GM12864 (cell line): Measurements from ENCODE around the gene UGCG.
A peak's percentile ranks its signal among the peaks of the same experiment; 100 is the strongest.

Experiments used
- DNase-seq: peaks from one replicate; pipeline ENCODE4 v3.0.0-alpha.2; 2011; ENCODE audit warnings: low read depth
- H3K4me3 ChIP-seq: 2 replicates; pipeline ENCODE4 v1.5.1; 2011; ENCODE audit warnings: mild to moderate bottlenecking, low read depth, low read length, control low read depth
- TF ChIP-seq, protein P1 (sequence below): IDR thresholded peaks from 2 replicates; pipeline ENCODE4 v1.5.1; 2011; ENCODE audit warnings: low read depth, mild to moderate bottlenecking, moderate library complexity, low read length, control low read depth, inconsistent platforms; ENCODE audit errors: missing control alignments

The UGCG gene

DNA sequence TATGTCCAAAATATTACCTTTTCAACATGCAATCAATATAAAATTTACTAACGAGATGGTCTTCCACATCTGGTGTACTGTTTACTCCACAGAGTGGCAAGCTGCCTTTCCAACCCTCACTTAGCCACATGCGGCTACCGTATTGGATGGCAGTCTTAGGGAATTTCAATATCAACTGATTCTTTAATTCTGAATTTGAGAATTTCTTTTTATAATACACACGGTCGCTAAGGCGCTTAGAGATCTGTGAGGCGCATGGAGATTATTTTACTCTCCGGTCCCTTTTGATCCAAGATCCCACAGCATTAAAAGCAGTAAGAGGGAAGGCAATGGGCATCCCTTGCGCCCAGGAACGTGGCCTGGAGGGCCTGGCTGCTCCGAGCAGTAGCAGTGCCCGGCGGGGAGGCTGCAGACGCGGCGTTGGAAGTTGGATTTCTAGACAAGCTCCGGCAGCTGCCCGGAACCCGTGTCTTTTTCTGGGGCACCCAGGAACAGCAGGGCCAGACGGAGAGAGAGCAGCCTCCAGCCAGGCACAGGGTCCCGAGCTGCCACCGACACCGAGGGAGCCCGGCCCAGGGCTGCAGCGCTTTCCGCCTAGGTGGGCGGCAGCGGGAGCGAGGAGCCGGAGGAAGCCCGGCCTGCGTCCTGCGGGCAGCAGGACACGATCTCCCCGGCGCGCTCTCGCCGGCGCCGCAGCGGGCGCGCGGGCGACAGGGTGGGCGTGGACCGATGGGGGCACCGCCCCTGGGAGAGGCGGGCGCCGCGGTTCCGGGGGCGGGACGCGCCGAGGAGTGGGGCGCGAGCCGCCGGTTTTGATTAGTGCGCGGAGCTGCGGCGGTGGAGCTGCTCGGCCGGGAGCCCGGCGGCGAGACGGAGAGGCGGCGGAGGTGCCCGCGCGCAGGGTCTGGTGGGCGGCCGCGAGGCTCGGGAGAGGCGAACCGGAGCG is at the start of gene UGCG:
UGCG (plus strand) TSS at position 819 of the 946 bp plus-strand sequence. CDS start 402 bp downstream, outside the sequence.
- peak within 1 kb of the TSS; percentile 82 for H3K4me3 ChIP-seq
- TF ChIP-seq, protein P1, sequence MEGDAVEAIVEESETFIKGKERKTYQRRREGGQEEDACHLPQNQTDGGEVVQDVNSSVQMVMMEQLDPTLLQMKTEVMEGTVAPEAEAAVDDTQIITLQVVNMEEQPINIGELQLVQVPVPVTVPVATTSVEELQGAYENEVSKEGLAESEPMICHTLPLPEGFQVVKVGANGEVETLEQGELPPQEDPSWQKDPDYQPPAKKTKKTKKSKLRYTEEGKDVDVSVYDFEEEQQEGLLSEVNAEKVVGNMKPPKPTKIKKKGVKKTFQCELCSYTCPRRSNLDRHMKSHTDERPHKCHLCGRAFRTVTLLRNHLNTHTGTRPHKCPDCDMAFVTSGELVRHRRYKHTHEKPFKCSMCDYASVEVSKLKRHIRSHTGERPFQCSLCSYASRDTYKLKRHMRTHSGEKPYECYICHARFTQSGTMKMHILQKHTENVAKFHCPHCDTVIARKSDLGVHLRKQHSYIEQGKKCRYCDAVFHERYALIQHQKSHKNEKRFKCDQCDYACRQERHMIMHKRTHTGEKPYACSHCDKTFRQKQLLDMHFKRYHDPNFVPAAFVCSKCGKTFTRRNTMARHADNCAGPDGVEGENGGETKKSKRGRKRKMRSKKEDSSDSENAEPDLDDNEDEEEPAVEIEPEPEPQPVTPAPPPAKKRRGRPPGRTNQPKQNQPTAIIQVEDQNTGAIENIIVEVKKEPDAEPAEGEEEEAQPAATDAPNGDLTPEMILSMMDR = no peak
- DNase-seq = no peak

DNA sequence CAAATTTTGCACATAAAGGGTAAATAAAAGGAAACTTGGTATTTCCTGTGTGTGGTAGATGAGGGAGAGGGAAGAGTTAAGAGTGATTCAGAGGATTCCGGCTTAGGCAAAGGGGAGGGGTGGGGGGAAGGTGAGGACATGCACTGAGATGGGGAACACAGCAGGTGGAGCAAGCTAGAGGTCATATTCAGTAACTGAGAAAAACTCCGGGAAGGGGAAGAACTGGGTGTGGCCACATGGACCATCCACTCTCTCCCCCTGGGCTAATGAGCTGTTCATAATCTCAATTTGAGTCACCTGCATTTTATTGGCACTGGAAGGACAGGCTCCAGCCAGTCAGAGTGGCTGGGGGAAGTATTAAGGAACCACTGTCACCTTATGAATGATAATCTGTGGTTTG is 45.1 kb upstream of the UGCG start:
- DNase-seq = no peak
- no peak overlapping the region for H3K4me3 ChIP-seq
- TF ChIP-seq, protein P1 = no peak

DNA sequence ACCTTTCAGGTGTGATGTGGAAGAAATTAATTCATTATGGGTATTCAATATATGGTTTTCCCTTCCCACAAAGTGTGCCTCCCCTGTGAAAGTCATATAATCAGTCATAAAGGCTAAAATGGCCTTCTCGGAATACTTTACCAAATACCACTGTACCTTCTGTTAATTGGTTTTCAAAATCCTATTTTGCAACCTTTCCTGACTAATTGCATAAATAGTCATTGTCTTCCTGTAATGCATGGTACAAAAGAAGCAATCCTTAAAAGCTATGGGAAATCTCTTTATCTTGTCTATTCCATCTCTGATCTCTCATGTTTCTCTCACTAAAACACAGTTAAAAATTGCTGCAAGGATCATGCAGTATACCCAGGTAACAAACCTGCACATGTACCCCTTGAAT is 44.3 kb upstream of the UGCG start:
- TF ChIP-seq, protein P1 = no peak
- DNase-seq = no peak
- H3K4me3 ChIP-seq = no peak overlapping the region

DNA sequence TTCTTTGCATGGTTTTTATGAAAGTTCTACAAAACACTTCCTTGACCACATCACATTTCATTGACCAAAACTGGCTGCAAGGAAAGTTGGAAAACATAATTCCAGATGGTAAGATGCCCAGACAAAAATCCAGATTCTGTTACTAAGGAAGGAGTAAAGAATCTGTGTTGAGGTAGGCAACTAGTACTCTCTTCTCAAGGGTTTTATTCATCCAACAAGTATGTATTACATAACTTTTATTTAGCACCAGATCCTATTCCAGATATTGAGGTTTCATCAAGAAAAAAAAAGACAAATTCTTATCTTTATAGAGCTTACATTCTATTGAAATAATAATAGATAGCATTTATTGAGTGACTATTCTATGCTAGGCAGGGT is 43.2 kb upstream of the UGCG start:
- DNase-seq = no peak
- H3K4me3 ChIP-seq = no peak overlapping the region
- TF ChIP-seq, protein P1 = no peak

DNA sequence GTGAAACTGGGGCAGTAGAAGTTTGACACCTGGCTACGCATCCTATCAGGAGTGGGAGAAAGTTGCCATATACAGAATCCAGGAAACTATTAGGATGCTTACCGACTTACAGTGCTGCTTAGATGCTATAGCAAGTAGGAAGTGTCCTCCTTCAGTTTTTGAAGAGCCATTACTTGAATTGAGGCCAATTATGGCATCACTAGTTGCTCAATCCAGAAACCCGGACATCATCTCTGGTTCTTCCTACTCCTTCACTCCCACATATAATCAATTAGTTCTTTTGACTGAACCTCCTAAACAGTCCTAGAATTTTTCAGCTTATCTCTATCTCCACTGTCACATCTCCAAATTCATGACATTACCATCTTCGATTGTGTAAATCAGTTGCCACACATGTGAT is 41.8 kb upstream of the UGCG start:
- TF ChIP-seq, protein P1 = no peak
- DNase-seq = no peak
- no peak overlapping the region for H3K4me3 ChIP-seq

DNA sequence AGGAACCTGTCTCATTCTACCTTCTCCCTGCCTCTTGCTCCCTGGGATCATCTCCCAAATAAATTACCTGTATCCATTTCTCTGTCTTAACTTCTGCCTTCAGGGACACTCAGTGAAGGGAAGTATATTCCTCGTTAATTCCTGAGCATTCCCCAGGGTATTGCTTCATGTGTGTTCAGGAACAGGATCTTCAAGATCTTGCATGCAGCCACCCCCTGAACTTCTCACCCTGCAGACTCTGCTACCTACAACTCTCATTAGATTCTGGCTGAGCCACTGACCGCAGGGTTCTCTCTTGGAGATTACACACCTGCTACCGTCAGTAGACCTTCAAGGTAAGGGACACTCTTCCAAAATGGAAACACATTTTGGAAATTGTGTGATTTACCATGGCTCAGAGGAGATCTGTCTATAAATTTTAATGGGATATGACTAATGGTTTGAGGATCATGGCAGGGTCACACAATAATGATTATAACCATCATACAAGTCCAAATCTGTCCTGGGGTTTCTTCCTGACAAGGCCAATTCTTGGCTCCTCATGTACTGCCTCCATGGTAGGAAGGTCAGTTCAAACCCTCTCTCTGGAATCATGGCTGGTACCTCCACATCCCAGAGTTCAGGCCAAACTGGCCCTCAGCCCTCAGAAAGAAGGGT is 38.9 kb upstream of the UGCG start:
- TF ChIP-seq, protein P1 = no peak
- no peak for DNase-seq
- no peak overlapping the region for H3K4me3 ChIP-seq
